Endothelial cell of hepatic sinusoid (primary cell): ENCODE results near the gene ARMC2.
"Not testable (repeated sequence)": the region's sequence is repeated elsewhere in the genome, so short reads cannot be mapped to it uniquely, and the experiment has no call there.

Experiments
- in situ Hi-C: cut with HindIII; loops from 2 replicates; pipeline ENCODE4 v1.10.0; 2017; ENCODE audit warnings: low sequenced_read_pairs

ARMC2 gene

DNA sequence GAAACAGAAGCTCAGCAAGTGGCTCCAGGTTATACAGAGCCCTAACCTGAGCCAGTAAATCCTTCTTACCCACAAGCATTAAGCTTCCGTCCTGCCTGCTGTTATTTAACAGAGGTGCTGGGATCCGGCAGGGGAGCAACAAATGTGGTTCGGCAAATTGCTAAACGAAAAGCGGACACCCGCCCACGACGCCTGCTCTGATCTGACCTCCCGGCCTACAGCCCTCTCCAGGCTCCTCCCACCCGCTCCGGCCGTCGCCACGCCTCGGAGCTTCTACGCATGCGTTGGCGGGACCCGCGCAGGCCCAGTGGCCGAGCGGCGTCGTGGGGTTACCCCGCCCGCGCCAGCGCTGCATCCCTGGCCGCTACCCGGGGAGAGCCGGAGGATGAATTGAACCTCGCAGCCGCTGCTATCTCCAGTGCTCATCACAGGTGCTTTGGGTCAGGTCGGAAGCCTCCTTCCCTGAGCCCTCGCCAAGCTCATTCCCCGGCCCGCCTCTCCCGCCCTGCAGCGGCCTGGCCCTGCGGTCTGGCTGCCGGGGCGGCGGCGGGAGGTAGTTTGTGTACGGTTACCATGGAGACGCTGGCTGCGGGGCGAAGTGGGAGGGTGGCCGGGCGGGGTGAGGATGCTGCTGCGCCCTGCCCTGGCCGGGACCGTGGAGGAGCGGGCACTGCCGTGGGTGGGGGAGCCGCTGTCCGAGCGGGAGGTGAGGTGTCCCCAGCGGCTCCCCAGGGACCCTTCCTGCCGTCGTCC lies at the start of gene ARMC2:
ARMC2 (plus strand) TSS at position 307 of the 753 bp plus-strand sequence. CDS start 5,846 bp downstream, outside the sequence.
- in situ Hi-C loops: loop anchor here (5.0 to 25.0 kb wide), 2 partner anchors 66 to 311 kb away; no protein-coding TSS in a partner anchor

- in situ Hi-C loops: no loop called here
These were observed 49.4 kb upstream of the ARMC2 start for GRCh38 chr6:108798670-108799353.

DNA sequence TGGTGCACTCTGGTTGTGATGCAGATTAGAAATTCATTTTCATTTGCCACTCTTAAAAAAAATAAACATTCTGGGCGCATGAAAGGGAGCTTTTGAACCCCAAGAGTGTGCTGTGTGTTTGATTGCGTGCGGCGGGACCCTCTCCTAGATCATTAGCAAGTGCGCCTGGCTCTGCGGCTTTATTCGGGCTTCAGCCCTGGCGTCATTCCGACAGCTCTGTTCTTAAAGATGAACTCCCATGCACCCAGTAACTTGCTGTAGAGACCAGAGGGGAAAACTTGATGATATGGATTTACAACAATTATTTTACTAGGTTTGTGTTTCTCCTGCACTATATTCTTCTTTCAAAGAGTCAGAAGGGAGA lies 48.9 kb upstream of the ARMC2 start:
- in situ Hi-C loops: no loop called here

- in situ Hi-C loops: loop anchor here (5.0 kb wide), 2 partner anchors 37 to 38 kb away; no protein-coding TSS in a partner anchor
These were observed 48.4 kb upstream of the ARMC2 start for GRCh38 chr6:108799791-108800190.

DNA sequence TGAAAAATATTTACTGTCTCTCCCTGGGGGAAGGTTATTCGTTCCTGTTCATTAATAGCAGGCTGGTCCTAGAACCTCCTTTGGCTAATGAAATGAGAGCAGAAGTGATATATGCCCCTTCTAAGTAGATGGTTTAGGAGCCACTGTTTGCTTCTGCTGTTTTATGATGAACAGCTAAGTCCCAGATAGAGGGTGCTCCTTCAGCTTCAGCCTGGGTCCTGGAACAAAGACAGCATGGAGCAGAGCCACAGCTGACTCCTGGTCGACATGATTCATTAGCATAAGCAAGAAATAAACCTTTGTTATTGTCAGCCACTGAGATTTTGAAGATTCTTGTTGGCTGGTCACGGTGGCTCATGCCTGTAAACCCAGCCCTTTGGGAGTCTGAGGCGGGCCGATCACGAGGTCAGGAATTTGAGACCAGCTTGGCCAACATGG lies 47.8 kb upstream of the ARMC2 start:
- in situ Hi-C loops: loop anchor here (5.0 kb wide), 2 partner anchors 37 to 38 kb away; no protein-coding TSS in a partner anchor

- in situ Hi-C loops: loop anchor here (5.0 kb wide), 2 partner anchors 36 to 39 kb away; no protein-coding TSS in a partner anchor
These were observed 46.9 kb upstream of the ARMC2 start for GRCh38 chr6:108801366-108801765.

DNA sequence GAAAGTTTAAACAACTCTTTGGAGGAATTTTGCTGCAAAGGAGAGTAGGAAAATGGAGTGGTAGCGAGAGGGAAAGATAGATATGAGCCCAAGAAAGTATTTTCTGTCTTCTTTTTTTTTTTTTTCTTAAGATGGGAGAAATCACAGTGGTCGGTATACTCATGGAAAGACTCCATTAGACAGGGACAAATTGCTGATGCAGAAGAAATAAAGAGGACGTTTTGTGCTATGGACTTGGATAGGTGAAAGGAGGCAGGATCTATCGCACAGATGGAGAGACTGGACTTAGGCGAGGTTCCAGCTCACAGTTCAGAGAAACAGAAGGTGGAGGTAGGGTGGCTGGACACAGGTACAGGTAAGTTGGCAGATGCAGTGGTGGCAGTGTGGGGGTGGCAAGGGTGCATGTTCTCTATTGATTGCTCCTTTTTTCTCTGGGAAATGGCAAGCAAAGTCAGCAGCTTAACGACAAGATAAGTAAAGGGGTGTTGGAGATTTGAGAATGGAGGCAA lies 44.2 kb upstream of the ARMC2 start:
- in situ Hi-C loops: loop anchor here (5.0 kb wide), 2 partner anchors 33 to 42 kb away; no protein-coding TSS in a partner anchor

GRCh38 chr6:108804956-108805355 lies 43.3 kb upstream of the ARMC2 start:
- in situ Hi-C loops: loop anchor here (5.0 kb wide), 2 partner anchors 32 to 43 kb away; no protein-coding TSS in a partner anchor

- in situ Hi-C loops: no loop called here
These were observed 42.5 kb upstream of the ARMC2 start for GRCh38 chr6:108805611-108806167.

GRCh38 chr6:108806171-108806570 lies 42.1 kb upstream of the ARMC2 start:
- in situ Hi-C loops: no loop called here

DNA sequence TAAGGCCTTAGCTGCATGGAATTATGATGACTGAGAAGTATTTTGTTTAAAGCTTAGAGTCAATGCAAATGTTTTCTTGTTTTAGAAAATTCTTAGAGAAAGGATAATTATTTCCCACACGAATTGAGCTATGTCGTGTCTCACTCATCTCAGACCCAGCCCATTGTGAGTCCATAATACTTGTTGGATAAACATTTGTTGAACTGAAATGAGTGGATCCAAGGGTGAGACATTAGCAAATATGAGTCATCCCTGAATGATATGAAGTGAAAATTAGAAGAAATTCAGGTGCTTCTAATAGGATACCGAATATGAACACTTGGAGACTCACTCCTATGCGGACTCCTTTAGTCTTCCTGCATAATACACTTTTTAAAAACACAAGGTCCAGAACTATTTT lies 41.6 kb upstream of the ARMC2 start:
- in situ Hi-C loops: no loop called here

DNA sequence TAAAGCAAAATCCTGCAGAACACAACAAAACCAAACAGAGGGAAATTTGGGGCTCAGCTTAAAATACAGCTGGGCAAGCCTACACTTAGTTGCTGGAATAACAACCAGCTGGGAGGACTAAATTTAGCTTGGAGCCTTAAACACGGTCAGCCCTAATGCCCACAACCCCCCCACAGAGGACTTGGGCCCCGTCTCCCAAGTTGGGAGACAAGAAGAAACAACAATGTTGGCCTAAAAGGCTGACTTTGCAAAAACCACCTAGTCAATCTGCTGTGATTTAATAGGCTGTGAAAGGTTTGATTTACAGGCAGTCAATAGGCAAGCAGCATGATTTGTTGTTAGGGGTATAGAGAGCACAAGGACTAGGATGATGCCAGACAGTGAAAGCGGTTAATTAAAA lies 40.3 kb upstream of the ARMC2 start:
- in situ Hi-C loops: no loop called here

- in situ Hi-C loops: no loop called here
These were observed 39.0 kb upstream of the ARMC2 start for GRCh38 chr6:108809211-108809610.

GRCh38 chr6:108810057-108810643 lies 38.1 kb upstream of the ARMC2 start:
- in situ Hi-C loops: no loop called here

GRCh38 chr6:108811490-108811889 lies 36.7 kb upstream of the ARMC2 start:
- in situ Hi-C loops: no loop called here

DNA sequence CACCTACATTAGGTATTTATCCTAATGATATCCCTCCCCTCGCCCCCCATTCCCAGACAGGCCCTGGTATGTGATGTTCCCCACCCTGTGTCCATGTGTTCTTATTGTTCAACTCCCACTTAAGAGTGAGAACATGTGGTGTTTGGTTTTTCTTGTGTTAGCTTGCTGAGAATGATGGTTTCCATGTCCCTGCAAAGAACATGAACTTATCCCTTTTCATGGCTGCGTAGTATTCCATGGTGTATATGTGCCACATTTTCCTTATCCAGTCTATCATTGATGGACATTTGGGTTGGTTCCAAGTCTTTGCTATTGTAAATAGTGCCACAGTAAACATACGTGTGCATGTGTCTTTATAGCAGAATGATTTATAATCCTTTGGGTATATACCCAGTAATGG lies 35.0 kb upstream of the ARMC2 start:
- in situ Hi-C loops: not testable (repeated sequence)

GRCh38 chr6:108817276-108817675 lies 30.9 kb upstream of the ARMC2 start:
- in situ Hi-C loops: not testable (repeated sequence)

- in situ Hi-C loops: no loop called here
These were observed 28.2 kb upstream of the ARMC2 start for GRCh38 chr6:108820006-108820405.

- in situ Hi-C loops: no loop called here
These were observed 25.8 kb upstream of the ARMC2 start for GRCh38 chr6:108822401-108822800.

DNA sequence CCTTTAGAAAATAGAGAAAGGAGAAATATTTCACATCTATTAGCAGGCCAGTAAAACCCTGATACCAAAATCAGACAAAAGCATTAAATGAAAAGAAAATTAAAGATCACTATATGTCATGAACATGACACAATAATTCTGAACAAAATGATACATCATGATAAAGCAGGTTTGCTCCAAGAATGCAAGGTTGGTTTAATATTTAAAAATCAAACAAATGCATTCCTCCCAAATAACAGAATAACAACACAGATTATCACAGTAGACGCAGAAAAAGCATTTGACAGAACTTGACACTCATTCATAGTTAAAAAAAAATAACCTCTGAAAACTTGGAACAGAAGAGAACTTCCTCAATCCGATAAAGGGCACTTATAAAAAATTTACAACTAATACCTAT lies 22.9 kb upstream of the ARMC2 start:
- in situ Hi-C loops: loop anchor here (25.0 kb wide), 1 partner anchor 288 kb away; no protein-coding TSS in a partner anchor

- in situ Hi-C loops: loop anchor here (25.0 kb wide), 1 partner anchor 294 kb away; no protein-coding TSS in a partner anchor
These were observed 17.1 kb upstream of the ARMC2 start for GRCh38 chr6:108831104-108831503.
